HepG2 (cell line): ENCODE data around the gene IKBKE. TPM values are rescaled to one million over a fixed set of nuclear protein-coding genes. Genes with fewer than 3 reads are reported as not detected.

Experiments
- ATAC-seq: fragments of 200-7000 bp; cut with Tn5 transposase; 3 replicates; pipeline ENCODE4 v1.9.1; 2020; ENCODE audit warnings: mild to moderate bottlenecking, moderate library complexity
- BruUV-seq: library from RNA; stranded (reverse); fragments of 400-500 nt; replicated peaks from 2 replicates; lab custom pipeline; 2021; lab: Mats Ljungman, UMichigan
- CTCF ChIA-PET: fragments of 300-600 bp; formaldehyde crosslinking; extraction: SDS; loops from one replicate; lab custom pipeline; 2021; ENCODE audit warnings: low total read pairs, inconsistent platforms, low intra/inter-chr PET ratio; lab: Yijun Ruan, JAX
- POLR2A ChIA-PET: fragments of 350-600 bp; sonication (Branson Sonifier 250); formaldehyde crosslinking; loops from one replicate; lab custom pipeline; 2020; ENCODE audit warnings: antibody characterized with exemption, inconsistent platforms; lab: Yijun Ruan, JAX
- DNase-seq: peaks from one replicate; pipeline ENCODE4 v3.0.0-alpha.2; 2015; ENCODE audit warnings: low spot score
- FAIRE-seq: peaks from 3 replicates; lab custom pipeline; 2011; peaks lifted over from hg19 to GRCh38; lab: Jason Lieb, UNC
- H2AFZ ChIP-seq: one replicate; pipeline ENCODE4 v1.6.1; 2011; ENCODE audit warnings: low read length, inconsistent platforms
- H3K27ac ChIP-seq: fragments of 300-600 bp; 3 replicates; pipeline ENCODE4 v1.8.0; 2011; ENCODE audit warnings: mixed run types, mild to moderate bottlenecking, mixed read lengths, low read length, inconsistent platforms; ENCODE audit not compliant: insufficient read depth; ENCODE audit errors: extremely low read length
- H3K27me3 ChIP-seq, 2 experiments: fragments of 200-600 bp in 1 of 2; 2 replicates in 1 of 2; 3 replicates in 1 of 2; pipeline versions ENCODE4 v1.6.0 to v1.8.0; 2011; ENCODE audit warnings: low read length in 2 of 2, mild to moderate bottlenecking in 2 of 2, moderate library complexity in 2 of 2, inconsistent platforms in 1 of 2; ENCODE audit not compliant: insufficient read depth in 2 of 2, control insufficient read depth in 1 of 2
- H3K36me3 ChIP-seq, 2 experiments: fragments of 200-600 bp in 1 of 2; replicated peaks in 1 of 2; 2 replicates in 1 of 2; 3 replicates in 1 of 2; pipeline versions ENCODE4 v1.5.1 to v1.8.0; 2011; ENCODE audit warnings: low read length in 2 of 2, inconsistent platforms in 1 of 2; ENCODE audit not compliant: insufficient read depth in 2 of 2, control insufficient read depth in 1 of 2
- H3K4me1 ChIP-seq: 2 replicates; pipeline ENCODE4 v1.5.1; 2012; ENCODE audit warnings: low read length, inconsistent platforms; ENCODE audit not compliant: insufficient read depth
- H3K4me2 ChIP-seq: 2 replicates; pipeline ENCODE4 v1.6.0; 2011; ENCODE audit warnings: low read depth, low read length, inconsistent platforms
- H3K4me3 ChIP-seq, 3 experiments: fragments of 200-600 bp in 1 of 3; sonication (generic), shearing (Covaris generic) in 1 of 3; replicated peaks in 1 of 3; 2 replicates each; pipeline ENCODE4 v1.5.1; 2011 to 2016; ENCODE audit warnings: low read length in 3 of 3, inconsistent platforms in 2 of 3, low read depth in 2 of 3, mild to moderate bottlenecking in 2 of 3, control low read depth in 1 of 3, mixed read lengths in 1 of 3; ENCODE audit not compliant: insufficient read depth in 1 of 3
- H3K79me2 ChIP-seq: one replicate; pipeline ENCODE4 v1.6.1; 2011; ENCODE audit warnings: low read length, inconsistent platforms; ENCODE audit not compliant: insufficient read depth
- H3K9ac ChIP-seq: 2 replicates; pipeline ENCODE4 v1.6.0; 2011; ENCODE audit warnings: mild to moderate bottlenecking, low read depth, low read length, inconsistent platforms; ENCODE audit not compliant: insufficient read depth
- H3K9me3 ChIP-seq: 2 replicates; pipeline ENCODE4 v1.5.1; 2012; ENCODE audit warnings: mild to moderate bottlenecking, low read length
- H4K20me1 ChIP-seq: 2 replicates; pipeline ENCODE4 v1.6.0; 2011; ENCODE audit warnings: inconsistent platforms, mild to moderate bottlenecking, low read length, moderate library complexity; ENCODE audit not compliant: insufficient read depth
- HMGXB3 ChIP-seq: sonication (generic); formaldehyde crosslinking; IDR thresholded peaks from 2 replicates; pipeline ENCODE4 v1.4.0; 2020; ENCODE audit warnings: missing genetic modification reagents, borderline replicate concordance
- PAWR ChIP-seq: sonication (generic); formaldehyde crosslinking; IDR thresholded peaks from 2 replicates; pipeline ENCODE4 v1.4.0; 2020; ENCODE audit warnings: missing genetic modification reagents, mild to moderate bottlenecking, borderline replicate concordance
- THAP8 ChIP-seq: sonication (generic); formaldehyde crosslinking; IDR thresholded peaks from 2 replicates; pipeline ENCODE4 v1.5.1; 2020; ENCODE audit warnings: missing genetic modification reagents, mild to moderate bottlenecking, borderline replicate concordance
- ZNF136 ChIP-seq: sonication (generic); formaldehyde crosslinking; IDR thresholded peaks from 2 replicates; pipeline ENCODE4 v1.8.1; 2022; ENCODE audit warnings: low read depth, mild to moderate bottlenecking, moderate library complexity, missing genetic modification reagents
- ZNF253 ChIP-seq: sonication (generic); formaldehyde crosslinking; IDR thresholded peaks from 2 replicates; pipeline ENCODE4 v1.8.0; 2022; ENCODE audit warnings: mild to moderate bottlenecking, missing genetic modification reagents, borderline replicate concordance
- ZNF343 ChIP-seq: sonication (generic); formaldehyde crosslinking; IDR thresholded peaks from 2 replicates; pipeline ENCODE4 v1.4.0; 2020; ENCODE audit warnings: mild to moderate bottlenecking, missing genetic modification reagents
- ZNF570 ChIP-seq: sonication (generic); formaldehyde crosslinking; IDR thresholded peaks from 2 replicates; pipeline ENCODE4 v1.4.0; 2020; ENCODE audit warnings: mild to moderate bottlenecking, missing genetic modification reagents, borderline replicate concordance
- WGBS: methylation state at CpG from one replicate; pipeline ENCODE4 v1.1.6; 2017; ENCODE audit warnings: low lambda C conversion rate; 5-methylcytosine and 5-hydroxymethylcytosine counted together
- in situ Hi-C: cut with HindIII; loops from 2 replicates; pipeline ENCODE4 v1.10.0; 2017; ENCODE audit warnings: low pct_unique_long_range_greater_than_20kb; ENCODE audit not compliant: extremely low pct_ligation_motif_present
- intact Hi-C: fragments of 100-400 bp; cut with micrococcal nuclease; formaldehyde crosslinking; loops from one replicate; pipeline ENCODE4 v1.10.0; 2022; ENCODE audit not compliant: unreplicated experiment
- polyA plus RNA-seq, 8 experiments: library from polyadenylated mRNA; depleted of rRNA in 3 of 8; stranded (reverse) in 7 of 8; unstranded in 1 of 8; fragments of >200 nt; fragmentation: Illumina TruSeq in 4 of 8; extraction: Trizol in 4 of 8; gene quantifications; 2 replicates each; pipeline versions ENCODE4 v1.2.1 to v1.2.3, GENCODE V29; 2011 to 2016; ENCODE audit warnings: low read depth in 4 of 8, missing spikeins in 1 of 8, mixed read lengths in 1 of 8; ENCODE audit not compliant: insufficient read depth in 1 of 8
- total RNA-seq, 5 experiments: library from RNA; depleted of rRNA; stranded (reverse); fragments of >200 nt; fragmentation: Illumina TruSeq; extraction: Trizol; gene quantifications; 2 replicates each; pipeline ENCODE4 v1.2.3, GENCODE V29; 2016; ENCODE audit warnings: low read depth in 1 of 5
- TF ChIP-seq, protein P1 (sequence below): sonication (generic); formaldehyde crosslinking; IDR thresholded peaks from 2 replicates; pipeline ENCODE4 v1.5.0; 2020; ENCODE audit warnings: mild to moderate bottlenecking, missing genetic modification reagents

IKBKE gene
- total and polyA plus RNA-seq, 2 of the 13 experiments (the other 11 are each of a cell fraction or from before 2014, with no cell fraction given), result 4.5 to 5.8 TPM

DNA sequence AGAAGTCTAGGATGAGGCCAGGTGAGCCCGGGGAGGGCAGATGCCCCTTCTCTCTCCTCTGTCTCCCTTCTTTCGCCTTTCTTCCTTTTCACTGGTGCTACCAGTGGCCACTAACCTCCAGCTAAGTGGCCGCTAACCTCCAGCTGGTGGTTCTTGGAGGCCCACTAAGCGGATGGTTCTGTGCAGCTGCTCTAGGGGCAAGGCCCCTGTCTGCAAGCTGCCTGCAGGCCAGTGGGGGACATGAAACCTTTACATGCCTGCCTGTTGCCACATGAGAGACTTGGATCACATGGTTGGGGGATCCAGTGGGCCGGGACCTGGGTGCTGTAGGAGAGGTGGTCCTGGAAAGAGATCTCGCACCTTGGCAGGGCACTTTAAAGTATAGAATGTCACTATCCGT lies 17.7 kb downstream of the IKBKE start (continued):
- TF ChIP-seq, protein P1, sequence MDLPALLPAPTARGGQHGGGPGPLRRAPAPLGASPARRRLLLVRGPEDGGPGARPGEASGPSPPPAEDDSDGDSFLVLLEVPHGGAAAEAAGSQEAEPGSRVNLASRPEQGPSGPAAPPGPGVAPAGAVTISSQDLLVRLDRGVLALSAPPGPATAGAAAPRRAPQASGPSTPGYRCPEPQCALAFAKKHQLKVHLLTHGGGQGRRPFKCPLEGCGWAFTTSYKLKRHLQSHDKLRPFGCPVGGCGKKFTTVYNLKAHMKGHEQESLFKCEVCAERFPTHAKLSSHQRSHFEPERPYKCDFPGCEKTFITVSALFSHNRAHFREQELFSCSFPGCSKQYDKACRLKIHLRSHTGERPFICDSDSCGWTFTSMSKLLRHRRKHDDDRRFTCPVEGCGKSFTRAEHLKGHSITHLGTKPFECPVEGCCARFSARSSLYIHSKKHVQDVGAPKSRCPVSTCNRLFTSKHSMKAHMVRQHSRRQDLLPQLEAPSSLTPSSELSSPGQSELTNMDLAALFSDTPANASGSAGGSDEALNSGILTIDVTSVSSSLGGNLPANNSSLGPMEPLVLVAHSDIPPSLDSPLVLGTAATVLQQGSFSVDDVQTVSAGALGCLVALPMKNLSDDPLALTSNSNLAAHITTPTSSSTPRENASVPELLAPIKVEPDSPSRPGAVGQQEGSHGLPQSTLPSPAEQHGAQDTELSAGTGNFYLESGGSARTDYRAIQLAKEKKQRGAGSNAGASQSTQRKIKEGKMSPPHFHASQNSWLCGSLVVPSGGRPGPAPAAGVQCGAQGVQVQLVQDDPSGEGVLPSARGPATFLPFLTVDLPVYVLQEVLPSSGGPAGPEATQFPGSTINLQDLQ (CRISPR knock-in tag), result no peak
- no peak for TF ChIP-seq PAWR (CRISPR knock-in tag)

GRCh38 chr1:206488466-206488865 lies 18.2 kb downstream of the IKBKE start:
- no peak for ATAC-seq
- H3K4me1 ChIP-seq, result no peaks in the 10 kb centered on the region

More at GRCh38 chr1:206488466-206488865, 18.2 kb downstream of the IKBKE start:
- in situ Hi-C loops, result loop anchor here (5.0 kb wide), 1 partner anchor 94 kb away; no protein-coding TSS in a partner anchor
- Histone ChIP-seq H2AFZ (no peak overlapping the region), H3K36me3 (peaks cover 3 to 10% of the 10 kb centered on the region in 2 experiments; a peak in 4 of 5 replicates), H3K9me3 (no peaks in the 10 kb centered on the region), H3K27ac (no peak overlapping the region), H3K4me2 (no peak overlapping the region), H3K4me3 (no peak overlapping the region), H3K9ac (no peak overlapping the region), H3K27me3 (no peaks in the 10 kb centered on the region), H3K79me2 (no peaks in the 10 kb centered on the region), H4K20me1 (no peaks in the 10 kb centered on the region)
- FAIRE-seq (no peak), DNase-seq (no peak)
- WGBS, result 75% methylated on average over 2 of the region's 3 CpGs
- ChIA-PET CTCF (no interaction called here), POLR2A (no interaction called here)
- BruUV-seq, result no TSS peak
- intact Hi-C loops, result no loop called here
- no peak for TF ChIP-seq ZNF136 (CRISPR knock-in tag)
- no peak for TF ChIP-seq HMGXB3
- TF ChIP-seq THAP8, result no peak
- TF ChIP-seq ZNF570 (CRISPR knock-in tag), result no peak
- TF ChIP-seq ZNF343, result no peak
- no peak for TF ChIP-seq ZNF253
